Islet precursor cell (in vitro differentiated cells): ENCODE measurements around the gene ZNRF3.

Source experiments
- DNase-seq: peaks from one replicate; pipeline ENCODE4 v3.0.0-alpha.2; 2018

The ZNRF3 gene

DNA sequence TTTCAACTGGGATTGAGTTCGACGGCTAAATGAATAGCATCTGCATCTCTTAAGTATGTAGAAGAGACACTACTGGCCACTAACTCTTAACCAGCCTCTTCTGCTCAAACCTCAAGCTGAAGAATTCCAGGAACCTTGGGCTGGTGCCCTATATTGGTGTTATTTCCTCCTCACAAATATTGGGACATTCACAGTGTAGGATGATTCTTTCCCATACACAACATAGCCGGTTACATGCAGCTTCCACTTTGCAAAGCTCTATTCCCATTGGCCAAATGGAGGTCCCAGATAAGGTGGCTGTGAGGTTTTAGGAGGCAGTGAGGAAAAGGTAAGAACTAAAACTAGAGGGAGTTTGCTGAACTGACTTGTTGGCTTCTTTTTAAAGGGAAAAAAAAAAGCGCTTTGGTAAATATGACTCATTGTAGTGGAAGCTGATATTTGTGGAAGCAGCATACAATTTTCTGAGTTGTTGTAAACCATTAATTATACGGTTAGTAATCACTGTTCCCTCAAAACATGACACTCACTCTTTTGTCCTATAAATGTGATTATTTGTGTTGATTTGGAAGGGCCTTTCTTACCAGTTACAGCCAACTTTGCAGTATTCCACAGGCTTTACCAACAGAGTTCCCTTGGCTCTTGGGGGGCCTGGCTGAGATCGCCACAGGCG is 160.7 kb downstream of the ZNRF3 start:
- DNase-seq, result no peak

DNA sequence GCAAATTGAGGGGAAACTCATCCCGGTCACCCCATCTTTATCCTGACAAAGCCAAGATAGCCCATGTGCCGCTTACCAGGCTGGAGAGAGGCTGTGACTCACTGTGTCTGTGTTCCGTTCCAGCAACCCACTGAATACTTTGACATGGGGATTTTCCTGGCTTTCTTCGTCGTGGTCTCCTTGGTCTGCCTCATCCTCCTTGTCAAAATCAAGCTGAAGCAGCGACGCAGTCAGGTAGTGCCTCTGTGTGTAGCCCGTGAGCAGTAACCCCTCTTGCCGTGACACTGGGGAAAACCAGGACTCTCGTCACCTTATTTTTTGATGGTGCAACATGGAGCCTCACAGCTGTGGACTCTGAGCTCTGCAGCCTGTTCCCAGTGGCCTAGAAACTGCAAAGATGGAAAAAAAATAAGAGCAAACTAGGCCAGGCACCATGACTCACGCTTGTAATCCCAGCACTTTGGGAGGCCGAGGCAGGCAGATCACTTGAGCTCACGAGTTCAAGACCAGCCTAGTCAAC is 161.3 kb downstream of the ZNRF3 start:
- peak; percentile 75 for DNase-seq

DNA sequence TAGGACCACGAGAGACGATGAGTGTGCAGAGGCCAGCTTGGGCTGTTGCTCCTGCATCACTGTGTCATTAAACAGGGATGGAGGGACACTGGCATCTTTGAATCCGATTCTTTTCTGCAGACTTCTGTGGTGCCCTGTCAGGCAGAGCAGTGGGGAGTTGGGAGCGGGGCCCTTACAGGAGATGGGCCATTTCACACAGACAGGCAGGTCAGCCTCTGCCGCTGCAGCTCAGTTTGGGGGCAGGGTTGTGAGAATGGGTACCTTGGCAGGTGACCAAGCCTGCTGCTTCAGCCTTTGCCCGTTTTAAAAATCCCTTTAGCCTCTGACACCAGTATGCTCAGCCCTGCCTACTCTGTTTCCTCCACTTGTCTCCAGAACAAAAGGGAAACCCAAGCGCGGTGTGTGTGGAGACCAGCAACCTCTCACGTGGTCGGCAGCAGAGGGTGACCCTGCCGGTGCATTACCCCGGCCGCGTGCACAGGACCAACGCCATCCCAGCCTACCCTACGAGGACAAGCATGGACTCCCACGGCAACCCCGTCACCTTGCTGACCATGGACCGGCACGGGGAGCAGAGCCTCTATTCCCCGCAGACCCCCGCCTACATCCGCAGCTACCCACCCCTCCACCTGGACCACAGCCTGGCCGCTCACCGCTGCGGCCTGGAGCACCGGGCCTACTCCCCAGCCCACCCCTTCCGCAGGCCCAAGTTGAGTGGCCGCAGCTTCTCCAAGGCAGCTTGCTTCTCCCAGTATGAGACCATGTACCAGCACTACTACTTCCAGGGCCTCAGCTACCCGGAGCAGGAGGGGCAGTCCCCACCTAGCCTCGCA is 165.7 kb downstream of the ZNRF3 start:
- DNase-seq, result no peak

DNA sequence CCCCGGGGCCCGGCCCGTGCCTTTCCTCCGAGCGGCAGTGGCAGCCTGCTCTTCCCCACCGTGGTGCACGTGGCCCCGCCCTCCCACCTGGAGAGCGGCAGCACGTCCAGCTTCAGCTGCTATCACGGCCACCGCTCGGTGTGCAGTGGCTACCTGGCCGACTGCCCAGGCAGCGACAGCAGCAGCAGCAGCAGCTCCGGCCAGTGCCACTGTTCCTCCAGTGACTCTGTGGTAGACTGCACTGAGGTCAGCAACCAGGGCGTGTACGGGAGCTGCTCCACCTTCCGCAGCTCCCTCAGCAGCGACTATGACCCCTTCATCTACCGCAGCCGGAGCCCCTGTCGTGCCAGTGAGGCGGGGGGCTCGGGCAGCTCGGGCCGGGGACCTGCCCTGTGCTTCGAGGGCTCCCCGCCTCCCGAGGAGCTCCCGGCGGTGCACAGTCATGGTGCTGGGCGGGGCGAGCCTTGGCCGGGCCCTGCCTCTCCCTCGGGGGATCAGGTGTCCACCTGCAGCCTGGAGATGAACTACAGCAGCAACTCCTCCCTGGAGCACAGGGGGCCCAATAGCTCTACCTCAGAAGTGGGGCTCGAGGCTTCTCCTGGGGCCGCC is 166.4 kb downstream of the ZNRF3 start:
- no peak for DNase-seq

- no peak for DNase-seq
Observed at GRCh38 chr22:29050457-29050856, 167.1 kb downstream of the ZNRF3 start.

- DNase-seq, result no peak
Observed at GRCh38 chr22:29053048-29053702, 169.8 kb downstream of the ZNRF3 start.

DNA sequence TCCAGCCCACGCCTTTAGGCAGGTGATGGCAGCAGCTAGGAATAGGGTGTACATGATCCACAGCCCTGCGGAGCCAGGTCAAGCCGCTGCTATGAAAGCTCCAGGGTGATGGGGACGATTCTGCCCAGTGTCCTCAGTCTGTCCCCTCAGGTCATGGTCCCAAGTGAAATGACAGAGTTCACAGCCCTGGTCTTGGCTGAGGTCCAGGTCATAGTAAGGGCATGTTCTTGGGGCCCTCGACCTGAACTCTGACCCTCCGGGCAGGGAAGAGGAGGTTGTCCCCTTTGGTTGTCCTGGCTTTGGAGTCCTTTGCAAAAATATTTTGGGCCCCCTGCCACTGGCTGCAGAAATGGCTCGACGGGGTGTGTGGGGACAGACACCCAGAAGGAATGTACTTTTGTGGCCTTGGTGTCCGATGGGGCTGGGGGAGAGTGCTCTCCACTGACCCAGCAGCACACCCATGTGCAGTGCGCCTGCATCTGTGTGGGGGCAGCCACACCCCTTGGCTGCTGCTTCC is 170.9 kb downstream of the ZNRF3 start:
- no peak for DNase-seq

GRCh38 chr22:29055192-29055830 is 171.9 kb downstream of the ZNRF3 start:
- no peak for DNase-seq

GRCh38 chr22:29056472-29056871 is 173.1 kb downstream of the ZNRF3 start:
- DNase-seq, result no peak

GRCh38 chr22:29060251-29060869 is 177.0 kb downstream of the ZNRF3 start:
- peak; percentile 52 for DNase-seq

GRCh38 chr22:29060931-29061330 is 177.6 kb downstream of the ZNRF3 start:
- DNase-seq, result no peak

DNA sequence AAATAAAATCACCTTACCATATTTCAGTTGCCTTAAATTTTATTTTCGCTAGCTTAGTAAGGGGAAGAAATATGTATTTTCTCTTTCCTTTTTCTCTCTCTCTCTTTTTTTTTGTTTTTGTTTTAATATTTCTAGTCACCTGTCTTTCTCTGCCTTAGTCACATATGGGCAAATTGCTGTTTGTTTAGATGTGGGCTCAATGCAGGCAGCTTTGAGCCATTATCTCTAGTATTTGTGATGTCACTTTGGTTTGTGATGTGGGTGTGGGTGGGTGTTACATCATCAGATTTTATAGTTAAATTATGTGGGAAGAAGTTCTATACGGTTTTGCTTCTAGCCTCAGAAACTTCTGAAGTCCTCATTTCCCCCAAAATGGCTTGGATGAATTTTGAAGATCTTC is 178.4 kb downstream of the ZNRF3 start, which contains the start of gene C22orf31:
C22orf31 (minus strand) TSS at position 59 of the 400 bp plus-strand sequence; CDS start at position 20, 39 bp downstream.
- DNase-seq, result no peak

- peak; percentile 69 for DNase-seq
Observed at GRCh38 chr22:29062286-29062821, 179.0 kb downstream of the ZNRF3 start.

DNA sequence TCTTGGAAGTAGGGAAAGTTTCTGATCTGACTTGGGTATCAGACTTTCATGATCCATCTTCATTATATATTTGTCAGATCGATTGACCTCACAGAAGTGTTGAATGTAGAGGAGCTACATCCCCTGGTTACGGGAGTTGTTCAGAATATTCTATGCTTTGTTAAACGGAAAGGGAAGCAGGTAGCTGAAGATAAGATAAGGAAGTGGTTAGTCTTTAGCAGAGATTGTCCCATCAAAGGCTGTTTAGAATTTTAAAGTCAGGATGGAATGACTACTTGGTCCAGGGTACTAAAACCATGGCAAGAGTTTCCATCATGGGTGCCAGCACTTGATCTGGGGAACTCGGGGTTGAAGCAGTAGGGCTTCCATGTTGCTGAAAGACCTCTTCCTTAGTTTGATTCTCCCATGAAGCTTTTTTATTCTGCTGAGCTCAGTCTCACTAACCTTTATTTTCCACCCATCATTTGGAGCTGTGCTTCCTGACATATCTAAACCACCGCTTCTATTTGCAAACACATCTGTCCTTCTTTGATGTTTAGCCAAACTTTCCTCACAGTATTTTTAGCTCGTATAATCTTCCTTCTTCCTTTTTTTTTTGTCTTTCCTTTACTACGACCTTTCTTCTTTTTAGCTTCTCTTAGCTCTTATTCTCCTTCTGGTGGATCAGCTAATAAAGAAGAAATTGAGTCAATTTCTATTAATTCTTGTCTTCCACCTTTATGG is 182.3 kb downstream of the ZNRF3 start:
- DNase-seq, result no peak

GRCh38 chr22:29069463-29069862 is 186.1 kb downstream of the ZNRF3 start:
- no peak for DNase-seq

- DNase-seq, result no peak
Observed at GRCh38 chr22:29070490-29070889, 187.1 kb downstream of the ZNRF3 start.

GRCh38 chr22:29071261-29072045 is 188.1 kb downstream of the ZNRF3 start:
- DNase-seq, result peak; percentile 82

- peak; percentile 97 for DNase-seq
Observed at GRCh38 chr22:29072193-29072978, 189.0 kb downstream of the ZNRF3 start.

GRCh38 chr22:29072979-29073617 is 189.7 kb downstream of the ZNRF3 start, which contains the start of gene KREMEN1:
TSS of gene KREMEN1 (plus strand) at chr22:29073035. CDS start at chr22:29073131, 96 bp downstream.
- no peak for DNase-seq
